H1 (cell line): ENCODE results near the gene LRRC4C. TPM values are rescaled to one million over a fixed set of nuclear protein-coding genes. Genes with fewer than 3 reads are reported as not detected.

Experiments used
- CTCF ChIA-PET: fragments of 300-600 bp; sonication (Branson Sonifier 250); formaldehyde crosslinking; loops from one replicate; lab custom pipeline; 2021; ENCODE audit not compliant: partially characterized antibody; lab: Charles Lee
- POLR2A ChIA-PET: fragments of 300-600 bp; sonication (Branson Sonifier 250); formaldehyde crosslinking; loops from one replicate; lab custom pipeline; 2021; ENCODE audit warnings: inconsistent platforms; ENCODE audit not compliant: partially characterized antibody; lab: Charles Lee
- DNase-seq, 2 experiments: peaks; one replicate each; pipeline versions ENCODE4 v3.0.0 to v3.0.0-alpha.2; 2010 to 2022; ENCODE audit warnings: low spot score in 2 of 2, low read depth in 1 of 2, mixed read lengths in 1 of 2
- FAIRE-seq: peaks from 2 replicates; lab custom pipeline; 2011; peaks lifted over from hg19 to GRCh38; lab: Jason Lieb, UNC
- H2AFZ ChIP-seq: 2 replicates; pipeline ENCODE4 v1.8.1; 2012; ENCODE audit warnings: low read length, inconsistent platforms
- H2AK5ac ChIP-seq: 2 replicates; pipeline ENCODE4 v1.6.1; 2013; ENCODE audit warnings: low read depth, low read length
- H2BK120ac ChIP-seq: replicated peaks from 2 replicates; pipeline ENCODE3; 2013; ENCODE audit warnings: low read depth, low read length, inconsistent platforms
- H2BK12ac ChIP-seq: 2 replicates; pipeline ENCODE4 v1.6.1; 2013; ENCODE audit warnings: low read depth, low read length
- H2BK15ac ChIP-seq: 2 replicates; pipeline ENCODE4 v1.6.1; 2013; ENCODE audit warnings: low read length
- H2BK20ac ChIP-seq: 2 replicates; pipeline ENCODE4 v1.6.1; 2013; ENCODE audit warnings: low read length
- H2BK5ac ChIP-seq: 2 replicates; pipeline ENCODE4 v1.6.1; 2013; ENCODE audit warnings: low read depth, low read length
- H3K14ac ChIP-seq: 2 replicates; pipeline ENCODE4 v1.6.1; 2013; ENCODE audit warnings: inconsistent platforms; ENCODE audit not compliant: insufficient read length
- H3K18ac ChIP-seq: 2 replicates; pipeline ENCODE4 v1.6.1; 2013; ENCODE audit warnings: low read length; ENCODE audit errors: extremely low read depth
- H3K23ac ChIP-seq: 2 replicates; pipeline ENCODE4 v1.6.1; 2013; ENCODE audit warnings: inconsistent platforms; ENCODE audit not compliant: insufficient read length
- H3K23me2 ChIP-seq: 2 replicates; pipeline ENCODE4 v1.6.1; 2013; ENCODE audit warnings: low read depth, low read length
- H3K27ac ChIP-seq: 2 replicates; pipeline ENCODE4 v1.6.1; 2011; ENCODE audit warnings: low read depth, low read length, inconsistent platforms
- H3K27me3 ChIP-seq, 4 experiments: replicated peaks in 1 of 4; 1 replicate in 1 of 4; 2 replicates in 3 of 4; pipeline versions ENCODE4 v1.6.1 to v1.8.1; 2011 to 2013; ENCODE audit warnings: low read length in 3 of 4, mild to moderate bottlenecking in 3 of 4, inconsistent platforms in 2 of 4, mixed read lengths in 2 of 4, moderate library complexity in 1 of 4; ENCODE audit not compliant: control insufficient read depth in 3 of 4, insufficient read depth in 3 of 4; ENCODE audit errors: extremely low read depth in 1 of 4
- H3K36me3 ChIP-seq, 4 experiments: 2 replicates each; pipeline versions ENCODE4 v1.6.1 to v1.8.1; 2011 to 2013; ENCODE audit warnings: mild to moderate bottlenecking in 4 of 4, low read length in 3 of 4, moderate library complexity in 2 of 4, control low read depth in 1 of 4, inconsistent platforms in 1 of 4; ENCODE audit not compliant: insufficient read depth in 4 of 4, control insufficient read depth in 2 of 4
- H3K4ac ChIP-seq: replicated peaks from 2 replicates; pipeline ENCODE3; 2013; ENCODE audit warnings: low read length, low read depth, mixed read lengths, inconsistent platforms; ENCODE audit not compliant: insufficient read length
- H3K4me1 ChIP-seq, 4 experiments: replicated peaks in 1 of 4; 1 replicate in 1 of 4; 2 replicates in 3 of 4; pipeline versions ENCODE4 v1.6.1 to v1.8.1; 2011 to 2013; ENCODE audit warnings: low read length in 3 of 4, inconsistent platforms in 2 of 4, mixed read lengths in 1 of 4; ENCODE audit not compliant: insufficient read depth in 4 of 4, control insufficient read depth in 3 of 4
- H3K4me2 ChIP-seq, 2 experiments: 2 replicates each; pipeline versions ENCODE4 v1.6.1 to v1.8.1; 2011 to 2013; ENCODE audit warnings: low read depth in 2 of 2, low read length in 2 of 2, control low read depth in 1 of 2, inconsistent platforms in 1 of 2, mild to moderate bottlenecking in 1 of 2; ENCODE audit not compliant: insufficient read depth in 1 of 2
- H3K4me3 ChIP-seq, 4 experiments: fragments of 200-600, 300-600 bp in 1 of 4; sonication (generic), shearing (Covaris generic), sonication (Bioruptor Twin) in 1 of 4; 2 replicates each; pipeline versions ENCODE4 v1.5.1 to v1.8.1; 2011 to 2016; ENCODE audit warnings: low read length in 4 of 4, low read depth in 3 of 4, control low read depth in 2 of 4, inconsistent platforms in 2 of 4, mild to moderate bottlenecking in 2 of 4, mixed read lengths in 1 of 4, moderate library complexity in 1 of 4; ENCODE audit not compliant: insufficient read depth in 2 of 4; ENCODE audit errors: extremely low read depth in 1 of 4
- H3K56ac ChIP-seq: replicated peaks from 2 replicates; pipeline ENCODE3; 2013; ENCODE audit warnings: low read depth, mild to moderate bottlenecking, mixed read lengths, low read length, inconsistent platforms; ENCODE audit not compliant: insufficient read length
- H3K79me1 ChIP-seq: 2 replicates; pipeline ENCODE4 v1.6.1; 2013; ENCODE audit warnings: low read depth, low read length, control low read depth
- H3K79me2 ChIP-seq, 2 experiments: 2 replicates each; pipeline versions ENCODE4 v1.6.1 to v1.8.1; 2012 to 2013; ENCODE audit warnings: low read length in 2 of 2, mild to moderate bottlenecking in 2 of 2, inconsistent platforms in 1 of 2; ENCODE audit not compliant: insufficient read depth in 2 of 2, control insufficient read depth in 1 of 2
- H3K9ac ChIP-seq, 4 experiments: replicated peaks in 1 of 4; 1 replicate in 1 of 4; 2 replicates in 3 of 4; pipeline versions ENCODE4 v1.6.1 to v1.8.1; 2011 to 2013; ENCODE audit warnings: low read depth in 3 of 4, low read length in 3 of 4, control low read depth in 2 of 4, mild to moderate bottlenecking in 2 of 4, moderate library complexity in 2 of 4, inconsistent platforms in 1 of 4; ENCODE audit errors: extremely low read depth in 1 of 4
- H3K9me3 ChIP-seq, 2 experiments: 2 replicates each; pipeline versions ENCODE4 v1.6.1 to v1.8.1; 2012 to 2013; ENCODE audit warnings: mild to moderate bottlenecking in 2 of 2, moderate library complexity in 2 of 2, control low read depth in 1 of 2, inconsistent platforms in 1 of 2, low read depth in 1 of 2, low read length in 1 of 2, mixed read lengths in 1 of 2; ENCODE audit not compliant: insufficient read depth in 2 of 2
- H4K20me1 ChIP-seq, 2 experiments: replicated peaks in 1 of 2; 2 replicates each; pipeline versions ENCODE3 to v1.8.1; 2011 to 2013; ENCODE audit warnings: inconsistent platforms in 2 of 2, low read length in 2 of 2, mild to moderate bottlenecking in 1 of 2; ENCODE audit not compliant: insufficient read depth in 2 of 2, control insufficient read depth in 1 of 2
- H4K5ac ChIP-seq: 2 replicates; pipeline ENCODE4 v1.6.1; 2013; ENCODE audit warnings: low read length, low read depth, mixed read lengths, inconsistent platforms; ENCODE audit not compliant: insufficient read length
- H4K8ac ChIP-seq: 2 replicates; pipeline ENCODE4 v1.8.0; 2013; ENCODE audit warnings: mild to moderate bottlenecking, moderate library complexity, low read length, inconsistent platforms; ENCODE audit not compliant: insufficient read depth; ENCODE audit errors: extremely low read depth
- H4K91ac ChIP-seq: replicated peaks from 2 replicates; pipeline ENCODE3; 2013; ENCODE audit warnings: low read length, mixed read lengths, inconsistent platforms; ENCODE audit not compliant: insufficient read length
- BCL11A ChIP-seq, 2 experiments: IDR thresholded peaks; one replicate each; pipeline ENCODE4 v1.6.1; 2011; ENCODE audit warnings: low read depth in 2 of 2, low read length in 2 of 2, mild to moderate bottlenecking in 2 of 2
- E2F6 ChIP-seq: IDR thresholded peaks from 2 replicates; pipeline ENCODE4 v1.6.1; 2012; ENCODE audit warnings: inconsistent platforms
- EP300 ChIP-seq, 2 experiments: IDR thresholded peaks; 1 replicate in 1 of 2; 2 replicates in 1 of 2; pipeline ENCODE4 v1.6.1; 2011 to 2012; ENCODE audit warnings: low read depth in 2 of 2, low read length in 2 of 2, mild to moderate bottlenecking in 2 of 2, borderline replicate concordance in 1 of 2, inconsistent platforms in 1 of 2, moderate library complexity in 1 of 2
- KDM1A ChIP-seq: fragments of 200-600, 300-600 bp; sonication (generic); IDR thresholded peaks from 2 replicates; pipeline ENCODE4 v1.7.1; 2016; ENCODE audit warnings: mild to moderate bottlenecking, low read length, borderline replicate concordance
- MAX ChIP-seq: IDR thresholded peaks from 2 replicates; pipeline ENCODE4 v1.6.1; 2012; ENCODE audit warnings: inconsistent platforms
- RXRA ChIP-seq: IDR thresholded peaks from 2 replicates; pipeline ENCODE4 v1.6.1; 2011; ENCODE audit warnings: low read depth, mild to moderate bottlenecking, low read length, moderate library complexity; ENCODE audit not compliant: insufficient read depth
- SP2 ChIP-seq: IDR thresholded peaks from 2 replicates; pipeline ENCODE4 v1.6.1; 2012; ENCODE audit warnings: mild to moderate bottlenecking, low read length, inconsistent platforms
- TAF1 ChIP-seq: IDR thresholded peaks from 2 replicates; pipeline ENCODE4 v1.6.1; 2011; ENCODE audit warnings: mild to moderate bottlenecking, low read depth, low read length
- YY1 ChIP-seq: IDR thresholded peaks from 2 replicates; pipeline ENCODE4 v1.6.1; 2011; ENCODE audit warnings: low read depth, mild to moderate bottlenecking, low read length
- WGBS, 2 experiments: shearing (Covaris generic) in 1 of 2; methylation state at CpG; one replicate each; pipeline versions ENCODE4 v1.1.6 to v1.1.7; 2013 to 2015; ENCODE audit warnings: low lambda C conversion rate in 2 of 2, mixed read lengths in 2 of 2, inconsistent platforms in 1 of 2, low coverage in 1 of 2, missing lambda C conversion rate in 1 of 2; ENCODE audit not compliant: insufficient replicate concordance in 2 of 2, insufficient coverage in 1 of 2, insufficient read length in 1 of 2; ENCODE audit errors: extremely low coverage in 1 of 2, missing lambda C conversion rate in 1 of 2; 5-methylcytosine and 5-hydroxymethylcytosine counted together
- polyA plus RNA-seq, 7 experiments: library from polyadenylated mRNA; depleted of rRNA in 3 of 7; stranded (reverse) in 5 of 7; unstranded in 2 of 7; fragments of >200 nt in 5 of 7; fragments of 200-250 nt in 2 of 7; gene quantifications; 1 replicate in 5 of 7; 2 replicates in 1 of 7; 4 replicates in 1 of 7; pipeline versions ENCODE4 v1.2.1 to v1.2.3, GENCODE V29; 2011 to 2013; ENCODE audit warnings: missing spikeins in 2 of 7, mixed read lengths in 2 of 7
- total RNA-seq: library from RNA; stranded (reverse); fragmentation: NEBNext Ultra II Directional; extraction: Animal tissue kit (Norgen Biotek cat#: 25700); gene quantifications from 2 replicates; pipeline ENCODE4 v1.2.1, GENCODE V29; 2021

LRRC4C gene
- total and polyA plus RNA-seq, 2 of the 8 experiments (the other 6 are each of a cell fraction or from before 2014, with no cell fraction given), result 0.23 to 2.2 TPM

DNA sequence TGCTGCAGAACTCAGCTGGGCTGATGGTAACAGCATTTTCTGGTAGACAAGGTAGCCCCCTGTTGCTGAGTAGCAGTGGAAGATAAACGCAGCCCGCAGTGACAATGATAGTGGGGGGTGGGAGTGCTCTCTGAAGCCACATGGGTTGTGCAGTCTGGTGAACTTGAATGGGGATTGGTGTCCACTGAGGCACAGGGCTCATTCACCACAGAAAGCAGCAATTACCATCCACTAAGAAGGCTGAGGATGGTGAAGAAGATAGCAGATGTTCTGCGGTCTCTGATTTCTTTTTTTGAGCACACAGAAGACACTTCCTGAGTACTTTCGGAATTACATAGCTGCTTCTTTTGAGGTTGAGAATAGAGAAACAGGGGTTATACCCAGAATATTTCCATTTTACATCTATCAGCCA, 150.3 kb downstream of the LRRC4C start:
- Histone ChIP-seq H3K56ac (no peak overlapping the region), H2BK120ac (no peak overlapping the region), H3K4me1 (peaks cover 0 to 3% (median 1%) of the 10 kb centered on the region in 4 experiments; a peak in 2 of 7 replicates), H3K23me2 (no peaks in the 10 kb centered on the region), H2AK5ac (no peak overlapping the region), H3K4ac (no peak overlapping the region), H4K91ac (peak overlapping the region; percentile 10), H2AFZ (no peak overlapping the region), H3K27ac (no peak overlapping the region), H3K27me3 (no peaks in the 10 kb centered on the region), H3K4me3 (no peak overlapping the region), H2BK5ac (no peak overlapping the region), H3K79me1 (no peaks in the 10 kb centered on the region), H4K8ac (0 out of 2 replicates have a peak overlapping the region, but pooled peaks have one; percentile 14), H4K5ac (no peak overlapping the region), H3K36me3 (no peaks in the 10 kb centered on the region), H2BK15ac (no peak overlapping the region), H3K9ac (no peak overlapping the region), H3K23ac (no peak overlapping the region), H3K4me2 (no peak overlapping the region), H4K20me1 (no peaks in the 10 kb centered on the region), H3K79me2 (no peaks in the 10 kb centered on the region), H2BK12ac (no peak overlapping the region), H3K18ac (no peak overlapping the region), H3K14ac (no peak overlapping the region), H2BK20ac (0 out of 2 replicates have a peak overlapping the region, but pooled peaks have one; percentile 2), H3K9me3 (no peaks in the 10 kb centered on the region)
- ChIA-PET CTCF (interaction anchor here (0.6 to 2.0 kb wide), 20 partner anchors 9 to 705 kb away, joined by 3 to 6 read pairs (median 3); no protein-coding TSS in a partner anchor), POLR2A (no interaction called here)
- TF ChIP-seq MAX (no peak), KDM1A (no peak), RXRA (no peak), E2F6 (no peak), EP300 (IDR thresholded peaks at IDR 0.05; ENCODE audit: borderline replicate concordance in 1 of 2, low read depth in 2 of 2, low read length in 2 of 2) (no peak), TAF1 (no peak), YY1 (no peak), BCL11A (IDR thresholded peaks at IDR 0.05; ENCODE audit: low read depth in 2 of 2, low read length in 2 of 2) (no peak), SP2 (no peak)
- FAIRE-seq (no peak), DNase-seq (no peak)
- 90% methylated on average over 4 of the region's 4 CpGs; no CpG with 5 or more reads in 1 of the 2 experiments for WGBS, 2 experiments
